Ishikawa (cell line): ENCODE measurements around the gene NR3C1.

Experiments
- CEBPB ChIP-seq: IDR thresholded peaks from 2 replicates; pipeline ENCODE4 v1.6.1; 2012
- CREB1 ChIP-seq: IDR thresholded peaks from 2 replicates; pipeline ENCODE4 v1.6.1; 2012; ENCODE audit warnings: low read depth
- EGR1 ChIP-seq: IDR thresholded peaks from 2 replicates; pipeline ENCODE4 v1.6.1; 2012
- EP300 ChIP-seq: IDR thresholded peaks from 2 replicates; pipeline ENCODE4 v1.6.1; 2012; ENCODE audit warnings: borderline replicate concordance
- FOXM1 ChIP-seq: IDR thresholded peaks from 2 replicates; pipeline ENCODE4 v1.6.1; 2012; ENCODE audit warnings: low read depth, borderline replicate concordance
- MAX ChIP-seq: IDR thresholded peaks from 2 replicates; pipeline ENCODE4 v1.6.1; 2012
- NFIC ChIP-seq: IDR thresholded peaks from 2 replicates; pipeline ENCODE4 v1.6.1; 2012
- RAD21 ChIP-seq: IDR thresholded peaks from 2 replicates; pipeline ENCODE4 v1.6.1; 2012; ENCODE audit warnings: low read depth
- REST ChIP-seq: IDR thresholded peaks from 2 replicates; pipeline ENCODE4 v1.6.1; 2012; ENCODE audit warnings: low read depth, mild to moderate bottlenecking
- TAF1 ChIP-seq: IDR thresholded peaks from 2 replicates; pipeline ENCODE4 v1.6.1; 2012; ENCODE audit warnings: low read depth, mild to moderate bottlenecking
- TCF12 ChIP-seq: IDR thresholded peaks from 2 replicates; pipeline ENCODE4 v1.6.1; 2012; ENCODE audit warnings: low read depth
- TEAD4 ChIP-seq: IDR thresholded peaks from 2 replicates; pipeline ENCODE4 v1.6.1; 2012
- USF1 ChIP-seq: IDR thresholded peaks from 2 replicates; pipeline ENCODE4 v1.6.1; 2012
- YY1 ChIP-seq: IDR thresholded peaks from 2 replicates; pipeline ENCODE4 v1.6.1; 2012; ENCODE audit warnings: low read depth
- ZBTB7A ChIP-seq: IDR thresholded peaks from 2 replicates; pipeline ENCODE4 v1.6.1; 2012; ENCODE audit warnings: low read depth

Gene NR3C1

GRCh38 chr5:143261748-143262392 is 141.6 kb downstream of the NR3C1 start:
- TF ChIP-seq USF1 (no peak), EP300 (no peak), MAX (no peak), CREB1 (no peak), FOXM1 (no peak), CEBPB (peak; percentile 82)

GRCh38 chr5:143259254-143259605 is 144.3 kb downstream of the NR3C1 start:
- TF ChIP-seq FOXM1 (no peak), CREB1 (no peak), USF1 (no peak), RAD21 (no peak), TEAD4 (no peak), TAF1 (no peak), ZBTB7A (no peak), NFIC (no peak), TCF12 (no peak), REST (no peak), MAX (no peak), CEBPB (no peak)

- no peak for TF ChIP-seq REST
- TF ChIP-seq NFIC = no peak
- TF ChIP-seq CEBPB = no peak
- no peak for TF ChIP-seq YY1
- TF ChIP-seq FOXM1 = no peak
- TF ChIP-seq ZBTB7A = no peak
- no peak for TF ChIP-seq EGR1
- TF ChIP-seq CREB1 = no peak
Measured at GRCh38 chr5:143258559-143259253, 144.8 kb downstream of the NR3C1 start.

GRCh38 chr5:143254819-143255218 is 148.7 kb downstream of the NR3C1 start:
- TF ChIP-seq EGR1 (no peak), NFIC (no peak), ZBTB7A (no peak), YY1 (no peak), CREB1 (no peak), RAD21 (no peak), FOXM1 (no peak), TCF12 (no peak), USF1 (no peak), CEBPB (no peak), TAF1 (no peak), TEAD4 (no peak), REST (no peak), MAX (no peak), EP300 (no peak)
